Endothelial cell of umbilical vein (primary cell): ENCODE results near the gene MAP3K14.

Experiments
- CTCF ChIP-seq, 2 donors: IDR thresholded peaks; 1 replicate in 1 of 2; 2 replicates in 1 of 2; pipeline ENCODE4 v1.5.1; 2011; ENCODE audit warnings: low read length in 2 of 2, mild to moderate bottlenecking in 2 of 2, moderate library complexity in 2 of 2, control low read depth in 1 of 2, inconsistent platforms in 1 of 2, low read depth in 1 of 2; ENCODE audit not compliant: insufficient read depth in 1 of 2; ENCODE audit errors: extremely low read depth in 1 of 2
- EZH2 ChIP-seq: IDR thresholded peaks from 2 replicates; pipeline ENCODE4 v1.6.1; 2012; ENCODE audit warnings: borderline replicate concordance, low read depth, mild to moderate bottlenecking, moderate library complexity, low read length, inconsistent platforms; ENCODE audit not compliant: severe bottlenecking
- FOS ChIP-seq: IDR thresholded peaks from 2 replicates; pipeline ENCODE4 v1.6.1; 2011; ENCODE audit warnings: mild to moderate bottlenecking, low read length, moderate library complexity, borderline replicate concordance; ENCODE audit not compliant: insufficient read depth
- GATA2 ChIP-seq: IDR thresholded peaks from 2 replicates; pipeline ENCODE4 v1.7.0; 2011; ENCODE audit warnings: low read depth, mild to moderate bottlenecking, moderate library complexity, mixed read lengths, low read length; ENCODE audit not compliant: insufficient read length, insufficient read depth
- JUN ChIP-seq: IDR thresholded peaks from 2 replicates; pipeline ENCODE4 v1.6.1; 2011; ENCODE audit warnings: borderline replicate concordance, low read depth; ENCODE audit not compliant: insufficient read length, insufficient read depth
- MAX ChIP-seq: IDR thresholded peaks from 2 replicates; pipeline ENCODE4 v1.6.1; 2011; ENCODE audit not compliant: insufficient read depth, insufficient read length
- POLR2A ChIP-seq: IDR thresholded peaks from 2 replicates; pipeline ENCODE4 v1.6.1; 2012; ENCODE audit warnings: low read depth, mild to moderate bottlenecking, control low read depth, low read length
- POLR2AphosphoS5 ChIP-seq: IDR thresholded peaks from 2 replicates; pipeline ENCODE4 v1.6.1; 2012; ENCODE audit warnings: low read depth, mild to moderate bottlenecking, control low read depth, low read length, moderate library complexity; ENCODE audit not compliant: insufficient read depth

GRCh38 chr17:45336390-45337182 is 19.8 kb upstream of the MAP3K14 start:
- TF ChIP-seq EZH2 (no peak), CTCF (IDR thresholded peaks at IDR 0.05; ENCODE audit: extremely low read depth in 1 of 2, insufficient read depth in 1 of 2, low read depth in 1 of 2, low read length in 2 of 2) (no peak), MAX (no peak), POLR2A (no peak), POLR2AphosphoS5 (no peak), FOS (no peak), JUN (no peak), GATA2 (no peak)
